ENCODE measurements around the gene COL1A2. TPM values are rescaled to one million over a fixed set of nuclear protein-coding genes. Genes with fewer than 3 reads are reported as not detected.

COL1A2 gene
- total RNA-seq, 1 experiment from 2014 or later, result 0.46 TPM

DNA sequence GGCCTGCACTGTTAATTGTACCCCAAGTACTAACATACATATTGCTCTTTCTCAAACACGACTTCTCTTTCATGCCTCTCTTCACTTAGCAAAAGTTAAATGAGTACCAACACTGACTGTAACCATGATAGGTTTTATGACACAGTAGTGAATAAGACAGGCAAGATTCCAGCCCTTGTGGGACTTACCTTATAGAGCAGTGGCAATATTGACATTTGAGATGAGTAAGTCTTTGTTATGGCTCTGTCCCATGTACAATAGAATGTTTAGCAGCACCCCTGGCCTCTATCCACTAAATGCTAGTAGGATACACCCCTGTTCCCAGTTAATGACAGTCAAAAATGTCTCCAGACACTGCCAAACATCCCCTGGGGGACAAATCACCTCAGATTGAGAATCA lies 11.9 kb upstream of the COL1A2 start:
- DNase-seq (ENCODE audit: low spot score), result no peak

DNA sequence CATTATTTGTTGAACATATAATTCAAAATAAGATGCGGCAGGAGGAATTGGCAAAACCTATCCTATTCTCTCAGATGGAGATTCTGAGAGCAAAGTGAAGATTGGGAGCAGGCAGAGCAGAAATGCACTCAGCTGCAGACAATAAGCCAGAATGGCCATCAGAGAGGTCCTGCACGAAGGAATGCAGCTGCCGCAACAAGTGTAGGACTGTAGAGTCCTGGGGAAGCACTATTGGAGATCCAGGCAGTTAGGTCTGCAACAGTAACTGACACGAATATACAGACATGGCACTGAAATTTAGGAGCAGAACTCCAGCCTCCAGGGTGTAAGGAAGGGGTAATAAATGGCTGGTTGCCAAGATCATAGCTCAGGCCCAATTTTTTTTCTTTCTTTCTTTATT lies 10.4 kb upstream of the COL1A2 start:
- DNase-seq (ENCODE audit: low spot score), result no peak

DNA sequence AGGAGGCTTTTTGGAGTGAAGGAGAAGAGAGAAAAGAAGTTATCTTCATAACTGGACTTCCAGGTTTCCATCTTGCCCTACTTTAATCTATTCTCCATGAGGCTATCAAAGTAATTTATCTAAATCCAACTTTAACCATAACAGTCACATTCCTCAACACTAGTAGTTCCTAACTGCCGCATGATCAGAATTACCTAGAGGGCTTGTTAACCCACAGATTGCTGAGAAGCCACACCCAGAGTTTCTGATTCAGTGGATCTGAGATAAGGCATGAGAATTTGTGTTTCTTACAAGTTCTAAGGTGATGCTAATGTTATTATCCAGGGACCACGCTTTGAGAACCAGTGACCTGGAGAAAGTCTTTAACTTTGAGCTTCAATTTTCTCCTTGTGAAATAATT lies 8.3 kb upstream of the COL1A2 start:
- DNase-seq (ENCODE audit: low spot score), result no peak

DNA sequence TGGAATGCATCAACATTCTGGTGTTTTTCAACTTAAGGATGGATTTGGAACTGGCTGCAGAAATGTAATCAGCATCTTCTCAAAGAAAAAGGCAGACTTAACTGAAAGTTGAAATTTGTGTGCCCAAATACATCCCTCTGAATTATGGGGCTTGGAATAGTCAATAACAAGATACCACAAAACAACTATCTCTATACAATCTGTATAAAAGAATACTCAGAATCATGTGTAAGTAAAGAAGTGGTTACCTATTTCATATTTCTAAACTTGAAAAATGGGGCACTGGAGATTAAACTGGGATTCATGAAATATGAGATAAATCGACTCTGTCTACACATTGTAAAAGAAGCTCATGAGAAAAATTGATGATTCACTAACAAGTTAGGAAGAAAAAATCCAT lies 6.2 kb upstream of the COL1A2 start:
- no peak for DNase-seq (ENCODE audit: low spot score)

DNA sequence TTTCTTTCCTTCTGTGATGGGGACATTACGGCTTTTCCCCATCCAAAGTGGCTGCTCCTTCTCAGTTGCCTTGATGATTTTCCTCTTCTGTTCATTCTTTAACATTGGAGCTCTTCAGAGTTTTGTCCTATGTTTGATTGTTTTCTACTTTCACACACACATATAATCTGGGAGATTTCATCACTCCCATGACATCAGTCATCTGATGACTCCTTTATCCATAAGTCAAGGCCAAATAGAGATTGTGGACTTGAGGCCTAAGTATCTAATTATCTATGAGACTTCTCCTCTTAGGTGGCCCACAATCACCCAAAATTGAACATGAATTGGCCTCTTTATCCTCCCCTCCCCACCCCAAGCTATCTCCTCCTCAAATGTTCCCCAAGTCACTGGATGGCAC lies 5.3 kb upstream of the COL1A2 start:
- DNase-seq (ENCODE audit: low spot score), result no peak

DNA sequence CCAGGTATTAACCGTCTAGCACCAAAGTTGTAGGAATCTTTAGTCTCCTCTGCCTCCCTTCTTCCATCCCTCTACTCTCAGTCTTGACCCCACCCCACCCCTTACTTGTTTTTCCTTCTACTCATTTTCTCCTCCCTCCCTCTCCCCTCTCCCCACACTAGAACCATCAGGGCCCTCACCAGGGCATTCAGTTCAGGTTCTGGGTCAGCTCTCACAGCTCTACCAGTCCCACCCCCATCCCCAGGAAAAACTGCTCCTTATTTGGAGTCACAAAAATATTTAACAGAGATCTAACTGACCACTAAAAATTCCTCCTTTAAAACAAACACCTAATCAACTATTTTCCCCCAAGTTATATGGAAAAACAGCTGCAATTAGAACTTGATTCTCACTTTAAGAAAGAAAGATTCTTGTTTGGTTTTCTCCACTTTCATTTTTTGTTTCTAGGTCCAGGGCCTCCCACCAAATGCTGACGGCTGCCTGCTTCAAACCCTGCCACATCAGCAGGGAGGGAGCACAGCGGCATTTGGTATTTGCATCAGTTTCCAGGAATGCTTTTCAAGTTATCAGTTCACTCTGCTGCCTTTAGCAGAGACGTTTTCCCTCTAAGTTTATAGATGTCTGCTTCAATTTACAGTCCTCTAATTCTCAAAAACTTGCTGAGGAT lies 2.8 kb upstream of the COL1A2 start:
- no peak for DNase-seq (ENCODE audit: low spot score)

DNA sequence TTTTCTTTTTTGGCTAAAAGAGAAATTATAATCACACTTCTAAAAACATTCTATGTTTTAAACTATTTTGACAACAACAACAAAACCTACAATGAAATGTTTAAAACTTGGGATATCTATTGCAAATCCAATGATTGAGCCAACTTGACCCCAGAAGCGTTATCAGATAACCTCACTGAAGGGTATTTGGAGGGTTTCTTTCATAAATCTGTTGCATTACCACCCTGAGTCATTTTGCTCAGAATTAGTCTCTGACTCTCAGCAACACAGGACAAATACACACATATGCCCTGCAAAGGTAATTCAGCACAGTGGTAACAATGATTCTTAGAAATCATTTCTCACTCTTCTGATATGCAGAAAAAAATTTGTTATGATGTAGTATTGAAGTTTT lies 2.3 kb upstream of the COL1A2 start:
- DNase-seq (ENCODE audit: low spot score), result no peak

DNA sequence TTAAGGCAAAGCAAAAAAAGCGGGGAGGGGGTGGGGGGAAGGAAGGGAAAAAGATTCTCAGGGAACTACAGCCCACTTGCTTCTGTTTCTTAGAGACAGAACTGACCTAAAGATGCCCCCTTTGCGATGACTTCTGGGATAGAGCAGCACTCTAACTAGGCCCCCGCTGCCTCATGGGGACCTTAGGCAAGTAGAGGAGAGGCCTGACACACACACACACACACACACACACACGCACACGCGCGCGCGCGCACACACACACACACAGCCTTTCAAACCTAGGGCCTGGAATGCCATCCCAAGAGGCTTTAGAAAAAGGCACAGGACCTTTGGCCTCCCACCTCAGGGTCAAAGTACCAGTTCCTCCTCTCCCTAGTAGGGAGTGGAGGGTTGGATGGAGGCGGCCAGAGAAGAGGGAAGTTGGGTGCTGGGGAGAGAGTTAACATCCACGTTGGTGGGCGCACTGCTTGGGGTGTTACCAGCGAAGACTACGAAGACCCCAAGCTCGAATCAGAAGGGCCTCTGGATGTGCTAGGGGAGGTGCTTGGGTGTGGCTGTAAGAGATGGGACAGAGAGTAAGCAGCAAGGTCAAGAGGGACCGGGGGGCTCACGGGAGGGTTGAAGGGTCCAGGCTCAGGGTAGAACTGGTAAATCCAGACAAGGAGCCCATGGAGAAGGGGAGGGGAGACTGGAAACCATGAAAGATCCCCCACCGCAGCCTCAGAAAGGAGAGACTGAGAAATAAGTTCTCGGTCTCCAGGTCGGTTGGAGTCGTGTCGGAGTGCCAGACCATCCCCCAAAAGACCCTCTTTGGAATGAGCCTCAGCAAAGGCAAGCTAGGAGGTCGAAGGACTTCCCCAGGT lies 1.2 kb upstream of the COL1A2 start:
- no peak for DNase-seq (ENCODE audit: low spot score)

DNA sequence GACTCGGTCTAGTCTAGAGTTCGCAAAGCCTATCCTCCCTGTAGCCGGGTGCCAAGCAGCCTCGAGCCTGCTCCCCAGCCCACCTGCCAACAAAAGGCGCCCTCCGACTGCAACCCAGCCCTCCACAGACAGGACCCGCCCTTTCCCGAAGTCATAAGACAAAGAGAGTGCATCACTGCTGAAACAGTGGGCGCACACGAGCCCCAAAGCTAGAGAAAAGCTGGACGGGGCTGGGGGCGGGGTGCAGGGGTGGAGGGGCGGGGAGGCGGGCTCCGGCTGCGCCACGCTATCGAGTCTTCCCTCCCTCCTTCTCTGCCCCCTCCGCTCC lies 622 bp upstream of the COL1A2 start:
- no peak for DNase-seq (ENCODE audit: low spot score)

DNA sequence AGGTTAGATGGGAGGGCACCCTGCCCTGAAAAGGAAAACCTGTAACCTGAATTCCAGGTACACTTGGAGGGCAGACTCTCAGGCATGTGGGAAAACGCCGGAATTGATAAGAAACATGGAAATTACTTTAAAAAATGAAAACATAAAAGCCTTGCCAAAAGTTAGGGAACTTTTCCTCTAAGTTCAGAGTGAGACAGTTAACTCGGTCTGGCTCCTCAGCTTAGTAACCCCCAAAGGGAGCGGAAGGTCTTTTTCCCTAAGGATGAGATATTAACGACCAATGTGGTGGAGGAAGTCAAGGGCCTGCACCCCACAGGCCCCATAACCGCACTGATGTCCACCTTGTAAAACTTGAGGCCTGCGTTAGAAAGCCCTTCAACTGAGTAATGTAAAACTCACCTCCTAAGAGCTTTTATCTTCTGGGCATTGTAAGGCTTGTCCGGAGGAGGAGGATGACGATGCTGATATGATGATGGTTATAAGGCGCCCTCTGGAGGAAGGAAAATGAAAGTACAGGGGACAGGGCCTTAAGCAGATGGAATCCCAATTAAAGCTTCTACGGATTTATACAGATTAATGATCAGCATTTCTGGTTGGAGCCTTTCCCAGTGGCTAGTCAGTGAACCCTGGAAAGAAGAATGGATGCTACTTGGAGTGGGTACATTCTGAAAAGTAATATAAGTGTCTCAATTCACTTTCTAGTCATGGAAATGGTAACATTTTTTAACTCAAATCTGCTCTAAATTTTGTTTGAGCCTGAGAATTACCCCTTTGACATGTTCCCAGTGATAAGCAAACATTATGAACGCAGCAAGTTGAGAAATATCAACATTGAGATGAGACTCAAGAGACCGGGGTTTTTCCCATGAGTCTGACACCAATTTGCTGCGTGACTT lies 694 bp downstream of the COL1A2 start:
- peak; percentile 89 for DNase-seq (ENCODE audit: low spot score)

DNA sequence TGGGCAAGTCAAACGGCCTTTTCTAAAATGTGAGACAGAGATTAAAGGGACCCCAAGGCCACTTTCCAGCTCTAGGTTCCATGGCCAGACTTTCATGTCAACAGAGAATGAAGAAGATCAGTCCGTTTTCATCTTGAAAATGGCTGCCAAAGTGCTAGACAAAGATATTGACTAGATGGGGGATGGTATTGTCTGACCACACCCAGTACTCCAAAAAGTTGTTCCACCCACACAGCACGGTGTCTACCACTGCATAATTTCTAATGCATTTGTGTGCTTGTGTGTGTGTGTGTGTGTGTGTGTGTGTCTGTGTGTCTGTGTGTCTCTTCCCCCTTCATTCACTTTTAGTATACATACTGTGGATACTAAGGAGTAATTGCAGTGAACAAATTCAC lies 1.3 kb downstream of the COL1A2 start:
- no peak for DNase-seq (ENCODE audit: low spot score)

DNA sequence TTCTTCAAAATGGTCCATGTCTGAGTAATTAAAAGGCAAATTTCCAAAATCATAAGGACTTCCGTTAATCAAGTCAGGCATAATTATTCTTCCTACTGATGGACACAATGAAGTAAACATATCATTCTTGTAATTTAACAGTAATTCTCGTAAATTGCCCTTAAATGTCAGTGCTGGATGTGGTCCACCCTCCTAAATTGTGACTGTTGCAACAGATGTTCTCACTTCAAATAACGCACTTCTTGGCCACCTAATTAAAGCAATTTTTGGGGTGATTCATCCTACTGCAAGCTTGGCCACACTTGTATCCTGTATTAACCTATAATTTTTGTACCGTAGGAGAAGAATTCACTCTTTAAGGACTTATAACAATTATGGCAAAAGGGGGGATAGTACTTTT lies 1.9 kb downstream of the COL1A2 start:
- DNase-seq (ENCODE audit: low spot score), result no peak

DNA sequence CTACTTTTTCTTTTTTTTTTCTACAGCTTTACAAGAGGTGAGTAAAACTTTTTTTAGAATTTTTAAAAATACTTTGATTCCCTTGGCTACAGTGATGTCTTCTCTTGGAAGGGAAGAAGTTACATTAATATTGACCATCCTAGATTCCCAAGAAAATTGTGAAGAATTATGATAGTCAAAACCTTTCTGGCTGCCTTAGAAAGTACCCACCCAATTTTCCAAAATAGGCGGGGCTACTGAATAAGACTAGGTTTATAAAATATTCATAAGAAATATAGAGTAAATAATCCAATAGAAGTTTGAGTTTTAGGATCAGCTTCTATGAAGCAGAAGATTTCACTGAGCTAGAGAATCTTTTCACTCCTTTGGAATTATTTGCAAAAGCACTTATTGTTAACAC lies 3.0 kb downstream of the COL1A2 start:
- no peak for DNase-seq (ENCODE audit: low spot score)

DNA sequence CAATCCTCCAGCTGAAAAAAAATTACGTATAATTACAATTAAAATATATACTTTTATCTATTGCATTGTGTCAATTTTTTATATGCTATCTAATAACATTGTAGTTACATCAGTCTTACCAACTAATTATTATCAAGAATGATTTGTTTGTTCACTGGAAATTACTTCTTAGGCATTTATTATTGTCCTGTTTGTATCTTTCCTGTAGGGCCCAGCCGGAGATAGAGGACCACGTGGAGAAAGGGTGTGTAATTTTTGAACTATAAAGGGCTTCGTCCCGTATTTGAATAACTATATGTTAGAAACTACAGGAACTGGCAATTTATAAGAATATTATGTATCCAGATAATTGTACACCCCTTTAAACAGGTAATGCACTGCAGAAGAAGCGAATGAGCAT lies 4.1 kb downstream of the COL1A2 start:
- no peak for DNase-seq (ENCODE audit: low spot score)

DNA sequence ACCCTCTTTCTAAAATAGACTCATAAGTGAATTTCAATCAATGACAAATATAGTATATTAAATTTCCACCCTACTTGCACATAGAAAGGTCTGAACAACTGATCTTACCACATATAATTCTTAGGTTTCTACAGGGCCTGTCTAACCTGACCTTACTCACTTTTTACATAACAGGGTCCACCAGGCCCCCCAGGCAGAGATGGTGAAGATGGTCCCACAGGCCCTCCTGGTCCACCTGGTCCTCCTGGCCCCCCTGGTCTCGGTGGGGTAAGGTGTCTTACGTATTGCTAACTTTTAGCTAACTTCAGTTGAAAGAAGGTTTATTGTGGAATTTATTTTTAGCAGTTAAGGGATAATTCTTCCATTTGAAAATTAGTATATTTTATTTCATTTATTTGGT lies 5.3 kb downstream of the COL1A2 start:
- no peak for DNase-seq (ENCODE audit: low spot score)

DNA sequence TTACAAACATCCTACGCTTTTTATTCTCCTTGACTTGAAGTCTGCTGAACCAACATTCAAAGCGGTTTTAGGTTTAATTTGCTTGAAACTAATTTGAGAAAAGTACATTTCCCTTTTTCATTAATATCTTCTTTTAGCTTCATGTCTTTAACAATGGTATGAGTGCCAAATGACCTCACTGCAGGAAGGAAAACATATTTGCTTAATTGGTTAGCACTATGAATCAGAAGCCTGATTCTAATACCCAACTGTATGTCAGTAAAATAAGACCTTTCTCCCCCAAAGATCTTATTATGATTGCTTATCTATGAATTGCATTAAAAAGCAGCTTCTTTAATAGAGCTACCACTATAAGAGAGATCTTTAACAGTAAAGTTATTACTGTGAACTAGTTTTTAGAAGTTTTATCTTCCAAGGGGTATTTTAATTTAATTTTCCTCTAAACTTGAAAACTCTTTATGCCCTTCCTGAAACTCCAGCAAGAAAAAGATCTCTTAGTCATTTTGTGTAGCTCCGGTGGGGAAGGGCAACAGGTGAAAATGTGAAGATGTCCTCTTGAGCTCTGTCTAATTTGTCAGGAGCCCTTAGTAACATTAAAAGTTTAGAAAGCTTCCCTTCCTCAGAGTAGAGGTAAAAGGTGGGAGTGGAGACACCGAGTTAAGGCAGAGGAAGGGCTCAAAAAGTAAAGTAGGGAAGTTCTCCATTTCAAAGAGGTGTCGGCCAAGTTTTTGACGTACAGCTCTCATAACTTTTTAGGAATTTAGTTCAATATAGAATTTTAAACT lies 6.1 kb downstream of the COL1A2 start:
- DNase-seq (ENCODE audit: low spot score), result no peak

DNA sequence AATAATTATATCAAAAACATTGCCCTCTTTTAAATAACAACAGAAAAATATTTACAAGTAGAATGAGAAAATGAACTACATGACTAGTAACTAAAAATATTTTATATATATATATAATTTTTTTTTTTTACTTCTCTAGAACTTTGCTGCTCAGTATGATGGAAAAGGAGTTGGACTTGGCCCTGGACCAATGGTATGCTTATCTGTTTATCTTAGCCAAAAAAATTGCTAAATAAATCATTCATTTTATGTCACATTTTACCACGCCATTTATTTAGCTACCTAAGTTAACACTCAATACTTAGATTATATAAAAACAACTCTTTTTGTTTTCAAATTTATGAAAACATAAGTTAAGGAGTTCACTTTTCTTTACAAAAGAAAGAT lies 6.7 kb downstream of the COL1A2 start:
- DNase-seq (ENCODE audit: low spot score), result no peak

DNA sequence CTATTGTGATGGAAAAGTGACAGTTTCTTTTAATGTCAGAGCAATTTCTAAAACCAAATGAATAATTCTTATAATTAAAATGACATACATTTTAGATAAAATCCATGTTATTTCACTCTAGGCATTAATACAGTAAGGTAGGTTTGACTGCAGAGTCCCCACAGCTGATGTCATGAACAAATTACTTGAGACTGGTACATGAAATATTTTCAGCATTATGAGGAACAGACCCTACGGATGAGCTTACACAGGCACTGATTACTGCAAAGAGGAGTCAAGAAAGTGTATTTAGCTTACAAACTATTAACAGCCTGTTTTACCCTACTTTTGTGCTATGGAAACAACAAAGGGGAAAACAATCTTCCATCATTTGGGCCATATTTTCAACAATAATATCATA lies 8.9 kb downstream of the COL1A2 start:
- no peak for DNase-seq (ENCODE audit: low spot score)

DNA sequence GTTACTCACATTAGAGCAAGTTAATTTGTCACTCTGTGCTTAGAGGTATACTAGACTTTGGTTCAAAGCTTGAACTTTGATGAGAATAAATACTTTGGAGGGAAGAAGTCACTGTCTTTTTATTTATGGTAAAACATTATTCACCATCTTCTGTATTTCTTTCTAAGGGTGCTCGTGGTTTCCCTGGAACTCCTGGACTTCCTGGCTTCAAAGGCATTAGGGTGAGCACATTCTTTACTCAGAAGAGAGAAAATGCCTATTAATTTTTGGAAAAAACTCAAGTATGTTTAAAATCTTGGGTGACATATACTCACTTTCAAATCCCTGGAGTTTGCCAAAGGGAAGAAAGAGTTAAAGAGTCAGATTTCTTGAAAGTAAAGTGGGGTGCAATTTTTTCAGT lies 10.8 kb downstream of the COL1A2 start:
- DNase-seq (ENCODE audit: low spot score), result no peak

DNA sequence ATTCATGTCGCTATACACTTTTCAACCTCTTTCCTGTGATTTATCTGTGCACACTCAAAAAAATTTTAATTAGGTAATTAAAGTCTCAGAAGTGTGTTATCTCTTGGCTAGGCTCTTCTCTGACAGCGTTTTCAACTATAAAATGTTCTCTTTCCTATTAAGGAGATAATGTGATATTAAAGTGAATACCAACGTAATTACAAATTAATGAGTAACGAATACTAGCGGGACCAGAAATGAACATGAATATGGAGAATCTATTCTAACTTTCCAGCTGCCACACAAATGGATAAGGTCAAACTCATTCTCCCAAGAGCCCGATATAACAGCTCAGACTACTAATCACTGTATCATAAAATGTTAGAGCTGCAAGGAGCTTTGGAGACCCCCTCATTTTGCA lies 12.0 kb downstream of the COL1A2 start:
- DNase-seq (ENCODE audit: low spot score), result no peak

DNA sequence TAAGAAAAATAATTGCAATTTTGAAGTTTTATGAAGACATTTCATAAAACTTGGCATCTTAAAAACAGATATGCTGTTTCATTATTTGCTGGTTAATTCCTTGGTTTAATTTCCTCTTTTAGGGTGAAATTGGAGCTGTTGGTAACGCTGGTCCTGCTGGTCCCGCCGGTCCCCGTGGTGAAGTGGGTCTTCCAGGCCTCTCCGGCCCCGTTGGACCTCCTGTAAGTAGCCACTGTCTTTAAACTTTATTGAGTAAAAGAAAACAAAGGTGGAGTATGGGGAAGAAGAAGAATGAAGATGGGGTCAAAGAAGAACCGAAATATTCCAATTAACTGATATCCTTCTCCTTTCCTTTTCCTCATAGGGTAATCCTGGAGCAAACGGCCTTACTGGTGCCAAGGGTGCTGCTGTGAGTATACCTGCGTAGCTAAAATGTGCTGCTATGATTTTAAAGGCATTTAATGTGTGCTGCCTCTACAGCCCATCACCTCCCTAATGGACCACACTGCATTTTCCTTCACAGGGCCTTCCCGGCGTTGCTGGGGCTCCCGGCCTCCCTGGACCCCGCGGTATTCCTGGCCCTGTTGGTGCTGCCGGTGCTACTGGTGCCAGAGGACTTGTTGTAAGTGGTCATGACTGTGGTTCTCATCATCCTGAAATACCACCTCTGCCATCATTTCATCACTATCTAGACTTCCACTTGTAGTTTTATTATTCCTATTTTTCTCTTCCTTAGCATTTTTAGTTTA lies 14.7 kb downstream of the COL1A2 start:
- no peak for DNase-seq (ENCODE audit: low spot score)
